Parathyroid adenoma (tissue), 2 donors: ENCODE data around the gene DPYSL3.
"Not testable (repeated sequence)": the region's sequence is repeated elsewhere in the genome, so short reads cannot be mapped to it uniquely, and the experiment has no call there.

Experiments used
- H2AFZ ChIP-seq: fragments of 300-600 bp; sonication (generic); one replicate; pipeline ENCODE4 v1.7.0; 2017; ENCODE audit warnings: antibody characterized with exemption, mild to moderate bottlenecking
- H3K27ac ChIP-seq: fragments of 300-600 bp; sonication (generic); one replicate; pipeline ENCODE4 v1.7.0; 2017
- H3K27me3 ChIP-seq: fragments of 300-600 bp; sonication (generic); one replicate; pipeline ENCODE4 v1.7.0; 2017; ENCODE audit warnings: low read length; ENCODE audit not compliant: control insufficient read depth, insufficient read depth
- H3K36me3 ChIP-seq: fragments of 300-600 bp; sonication (generic); one replicate; pipeline ENCODE4 v1.7.0; 2017; ENCODE audit warnings: low read length; ENCODE audit not compliant: control insufficient read depth, insufficient read depth
- H3K4me1 ChIP-seq: fragments of 300-600 bp; sonication (generic); one replicate; pipeline ENCODE4 v1.7.0; 2017; ENCODE audit warnings: control low read depth
- H3K4me2 ChIP-seq: fragments of 300-600 bp; sonication (generic); one replicate; pipeline ENCODE4 v1.7.0; 2017; ENCODE audit warnings: low read length
- H3K4me3 ChIP-seq: fragments of 300-600 bp; sonication (generic); one replicate; pipeline ENCODE4 v1.7.0; 2017; ENCODE audit warnings: low read depth, low read length
- H3K79me2 ChIP-seq: fragments of 300-600 bp; sonication (generic); one replicate; pipeline ENCODE4 v1.7.0; 2017; ENCODE audit warnings: control low read depth
- H3K9ac ChIP-seq: fragments of 300-600 bp; sonication (generic); one replicate; pipeline ENCODE4 v1.7.0; 2017; ENCODE audit warnings: mild to moderate bottlenecking
- H3K9me3 ChIP-seq: fragments of 300-600 bp; sonication (generic); one replicate; pipeline ENCODE4 v1.7.0; 2017; ENCODE audit warnings: low read length; ENCODE audit not compliant: control insufficient read depth
- CTCF ChIP-seq: fragments of 300-600 bp; sonication (generic); IDR thresholded peaks from one replicate; pipeline ENCODE4 v1.7.0; 2017; ENCODE audit warnings: antibody characterized with exemption, mild to moderate bottlenecking
- donor health status: primary hyperparathyroidism.

The DPYSL3 gene

GRCh38 chr5:147371290-147371689, 138.6 kb downstream of the DPYSL3 start:
- H3K79me2 ChIP-seq, result no peaks in the 10 kb centered on the region
- no peak overlapping the region for H3K27ac ChIP-seq
- H3K9ac ChIP-seq, result no peak overlapping the region
- H2AFZ ChIP-seq, result no peak overlapping the region
- no peak for TF ChIP-seq CTCF
- H3K27me3 ChIP-seq, result no peaks in the 10 kb centered on the region
- H3K9me3 ChIP-seq, result no peaks in the 10 kb centered on the region
- no peaks in the 10 kb centered on the region for H3K4me1 ChIP-seq
- no peak overlapping the region for H3K4me2 ChIP-seq
- H3K4me3 ChIP-seq, result no peak overlapping the region
- no peaks in the 10 kb centered on the region for H3K36me3 ChIP-seq

GRCh38 chr5:147369742-147370374, 140.0 kb downstream of the DPYSL3 start:
- Histone ChIP-seq H3K4me1 (no peaks in the 10 kb centered on the region), H3K27ac (no peak overlapping the region), H3K27me3 (no peaks in the 10 kb centered on the region), H2AFZ (no peak overlapping the region), H3K9ac (no peak overlapping the region), H3K4me3 (no peak overlapping the region), H3K79me2 (no peaks in the 10 kb centered on the region), H3K36me3 (no peaks in the 10 kb centered on the region), H3K4me2 (no peak overlapping the region), H3K9me3 (no peaks in the 10 kb centered on the region)
- no peak for TF ChIP-seq CTCF

- not testable (repeated sequence) for H3K9me3 ChIP-seq, H3K79me2 ChIP-seq, H3K27me3 ChIP-seq, H3K4me2 ChIP-seq, H2AFZ ChIP-seq, H3K36me3 ChIP-seq, H3K4me1 ChIP-seq, H3K4me3 ChIP-seq, H3K27ac ChIP-seq, H3K9ac ChIP-seq
These were observed 142.5 kb downstream of the DPYSL3 start for GRCh38 chr5:147367381-147367780.

GRCh38 chr5:147361441-147362175, 148.3 kb downstream of the DPYSL3 start:
- no peak for TF ChIP-seq CTCF
- no peak overlapping the region for H3K4me3 ChIP-seq
- no peaks in the 10 kb centered on the region for H3K4me1 ChIP-seq
- H3K27ac ChIP-seq, result no peak overlapping the region
- no peak overlapping the region for H2AFZ ChIP-seq
- no peaks in the 10 kb centered on the region for H3K27me3 ChIP-seq
- H3K9me3 ChIP-seq, result no peaks in the 10 kb centered on the region
- no peak overlapping the region for H3K9ac ChIP-seq
- H3K4me2 ChIP-seq, result no peak overlapping the region
- H3K79me2 ChIP-seq, result no peaks in the 10 kb centered on the region
- no peaks in the 10 kb centered on the region for H3K36me3 ChIP-seq

- H3K36me3 ChIP-seq, result no peaks in the 10 kb centered on the region
- no peaks in the 10 kb centered on the region for H3K9me3 ChIP-seq
- no peaks in the 10 kb centered on the region for H3K4me1 ChIP-seq
- H3K4me2 ChIP-seq, result no peak overlapping the region
- H3K4me3 ChIP-seq, result no peak overlapping the region
- no peak overlapping the region for H3K9ac ChIP-seq
- H2AFZ ChIP-seq, result no peak overlapping the region
- no peak for TF ChIP-seq CTCF
- no peaks in the 10 kb centered on the region for H3K27me3 ChIP-seq
- H3K27ac ChIP-seq, result no peak overlapping the region
- no peaks in the 10 kb centered on the region for H3K79me2 ChIP-seq
These were observed 149.1 kb downstream of the DPYSL3 start for GRCh38 chr5:147360816-147361215.
